GM12891 (cell line): ENCODE measurements around the gene DDX41.

Experiments
- POLR2A ChIP-seq: IDR thresholded peaks from 2 replicates; pipeline ENCODE4 v1.6.1; 2011; ENCODE audit warnings: low read depth, low read length, control low read depth
- POLR2AphosphoS5 ChIP-seq: IDR thresholded peaks from 2 replicates; pipeline ENCODE4 v1.6.1; 2011; ENCODE audit warnings: low read depth, low read length, control low read depth
- SPI1 ChIP-seq: IDR thresholded peaks from 2 replicates; pipeline ENCODE4 v1.6.1; 2011; ENCODE audit warnings: low read depth, low read length, control low read depth

GRCh38 chr5:177467436-177467835, 49.3 kb downstream of the DDX41 start:
- TF ChIP-seq POLR2AphosphoS5 (no peak), POLR2A (no peak), SPI1 (no peak)
